HG03565 (cell line): ENCODE data around the gene IGHMBP2.

Source experiments
- ATAC-seq: cut with Tn5 transposase; IDR thresholded peaks from one replicate; pipeline ENCODE4 v1.9.1; 2021; ENCODE audit warnings: mild to moderate bottlenecking, moderate library complexity; ENCODE audit not compliant: unreplicated experiment

Gene IGHMBP2

GRCh38 chr11:68889948-68890446 is 13.7 kb upstream of the IGHMBP2 start:
- ATAC-seq: no peak

- no peak for ATAC-seq
Observed at GRCh38 chr11:68890490-68891231, 13.0 kb upstream of the IGHMBP2 start.

GRCh38 chr11:68891351-68891948 is 12.2 kb upstream of the IGHMBP2 start:
- no peak for ATAC-seq

- no peak for ATAC-seq
Observed at GRCh38 chr11:68892576-68892975, 11.1 kb upstream of the IGHMBP2 start.

- no peak for ATAC-seq
Observed at GRCh38 chr11:68893282-68893681, 10.4 kb upstream of the IGHMBP2 start.

- ATAC-seq: no peak
Observed at GRCh38 chr11:68896171-68896959, 7.3 kb upstream of the IGHMBP2 start.

GRCh38 chr11:68897441-68897840 is 6.2 kb upstream of the IGHMBP2 start:
- ATAC-seq: no peak

GRCh38 chr11:68900835-68901381 is 2.8 kb upstream of the IGHMBP2 start:
- ATAC-seq: no peak

- ATAC-seq: no peak
Observed at GRCh38 chr11:68904248-68904847, 657 bp downstream of the IGHMBP2 start.

- no peak for ATAC-seq
Observed at GRCh38 chr11:68905421-68906360, 2.0 kb downstream of the IGHMBP2 start.

- ATAC-seq: no peak
Observed at GRCh38 chr11:68908273-68908672, 4.6 kb downstream of the IGHMBP2 start.

GRCh38 chr11:68910965-68911364 is 7.3 kb downstream of the IGHMBP2 start:
- ATAC-seq: no peak

- ATAC-seq: no peak
Observed at GRCh38 chr11:68911731-68912130, 8.0 kb downstream of the IGHMBP2 start.

GRCh38 chr11:68912254-68912653 is 8.6 kb downstream of the IGHMBP2 start:
- no peak for ATAC-seq

- ATAC-seq: no peak
Observed at GRCh38 chr11:68913188-68913587, 9.5 kb downstream of the IGHMBP2 start.

- no peak for ATAC-seq
Observed at GRCh38 chr11:68914761-68915160, 11.1 kb downstream of the IGHMBP2 start.

GRCh38 chr11:68916439-68916838 is 12.7 kb downstream of the IGHMBP2 start:
- ATAC-seq: no peak

GRCh38 chr11:68923614-68924013 is 19.9 kb downstream of the IGHMBP2 start:
- no peak for ATAC-seq

GRCh38 chr11:68924073-68924925 is 20.6 kb downstream of the IGHMBP2 start:
- no peak for ATAC-seq
